Coronary artery (tissue), 2 donors: Measurements from ENCODE around the gene ABHD18.
A peak's percentile ranks its signal among the peaks of the same experiment; 100 is the strongest.
"Not testable (repeated sequence)": the region's sequence is repeated elsewhere in the genome, so short reads cannot be mapped to it uniquely, and the experiment has no call there.

Experiments
- DNase-seq: peaks from one replicate; pipeline ENCODE4 v3.0.0-alpha.2; 2017; ENCODE audit warnings: low spot score
- H3K27ac ChIP-seq, 2 donors: fragments of 200-600 bp; sonication (generic); one replicate each; pipeline ENCODE4 v1.5.1; 2016 to 2019
- H3K4me3 ChIP-seq: fragments of 200-600 bp; sonication (generic); 2 replicates; pipeline ENCODE4 v1.5.1; 2016; ENCODE audit warnings: mild to moderate bottlenecking, moderate library complexity
- CTCF ChIP-seq: fragments of 200-600 bp; sonication (generic); IDR thresholded peaks from one replicate; pipeline ENCODE4 v1.5.1; 2019; ENCODE audit warnings: antibody characterized with exemption

ABHD18 gene

GRCh38 chr4:128054907-128055306, 89.7 kb downstream of the ABHD18 start:
- DNase-seq, H3K27ac ChIP-seq, H3K4me3 ChIP-seq: not testable (repeated sequence)

GRCh38 chr4:128055441-128056206, 90.4 kb downstream of the ABHD18 start:
- not testable (repeated sequence) for H3K27ac ChIP-seq, DNase-seq, H3K4me3 ChIP-seq

- no peak for DNase-seq
- no peak overlapping the region for H3K4me3 ChIP-seq
- no peak overlapping the region for H3K27ac ChIP-seq
- TF ChIP-seq CTCF = no peak
These were observed 91.2 kb downstream of the ABHD18 start for GRCh38 chr4:128056396-128056795.

GRCh38 chr4:128060121-128060698, 95.0 kb downstream of the ABHD18 start:
- peak overlapping the region; percentile 87 for H3K4me3 ChIP-seq
- DNase-seq = no peak
- peak overlapping the region; percentile 88 to 96 for H3K27ac ChIP-seq
- TF ChIP-seq CTCF = no peak

- Histone ChIP-seq H3K4me3 (peak within 1 kb of the TSS; percentile 87), H3K27ac (peak within 1 kb of the TSS; percentile 88 to 96)
- no peak for TF ChIP-seq CTCF
- DNase-seq = peak; percentile 97
These were observed 95.7 kb downstream of the ABHD18 start, which contains the start of gene LARP1B for GRCh38 chr4:128060699-128061565. Gene LARP1B, plus strand, starts transcription at chr4:128061312. Its CDS starts 13,640 bp downstream, at chr4:128074952.

- DNase-seq = peak; percentile 78
- no peak for TF ChIP-seq CTCF
- H3K27ac ChIP-seq = peak overlapping the region; percentile 88 to 96
- peak overlapping the region; percentile 87 for H3K4me3 ChIP-seq
These were observed 96.6 kb downstream of the ABHD18 start for GRCh38 chr4:128061566-128062536.

- not testable (repeated sequence) for DNase-seq, H3K27ac ChIP-seq, H3K4me3 ChIP-seq
These were observed 101.2 kb downstream of the ABHD18 start for GRCh38 chr4:128066453-128066820.

- no peak overlapping the region for H3K27ac ChIP-seq
- H3K4me3 ChIP-seq = no peak overlapping the region
- no peak for TF ChIP-seq CTCF
- no peak for DNase-seq
These were observed 103.7 kb downstream of the ABHD18 start for GRCh38 chr4:128068918-128069317.
